Measurements from ENCODE around the gene P2RY1. TPM values are rescaled to one million over a fixed set of nuclear protein-coding genes. Genes with fewer than 3 reads are reported as not detected.
A peak's percentile ranks its signal among the peaks of the same experiment; 100 is the strongest.

P2RY1 gene
- total RNA-seq, 1 experiment from 2014 or later = 0.28 TPM

- BruUV-seq (replicated peaks) = no TSS peak
- no peaks in the 10 kb centered on the region for H3K4me1 Mint-ChIP-seq (ENCODE audit: insufficient read depth, unreplicated experiment)
- TF ChIP-seq CTCF (IDR thresholded peaks at IDR 0.05; ENCODE audit: unreplicated experiment) = no peak
- ChIA-PET CTCF (interaction anchor here (0.5 kb wide), 1 partner anchor 16 kb away, joined by 3 read pairs; no protein-coding TSS in a partner anchor), POLR2A (interaction anchor here (1.0 kb wide), 1 partner anchor 10 kb away, joined by 3 read pairs; no protein-coding TSS in a partner anchor)
- DNase-seq (ENCODE audit: unreplicated experiment) = peak; percentile 16
- no peaks in the 10 kb centered on the region for H3K36me3 Mint-ChIP-seq (ENCODE audit: insufficient read depth, unreplicated experiment)
- H3K27me3 Mint-ChIP-seq (ENCODE audit: insufficient read depth, unreplicated experiment) = no peaks in the 10 kb centered on the region
- no peak overlapping the region for H3K4me3 Mint-ChIP-seq (ENCODE audit: unreplicated experiment)
- no peak overlapping the region for H3K27ac Mint-ChIP-seq (ENCODE audit: low read depth, unreplicated experiment)
- H3K9me3 Mint-ChIP-seq (ENCODE audit: unreplicated experiment) = no peaks in the 10 kb centered on the region
- intact Hi-C loops (cut with micrococcal nuclease) = no loop called here
These were observed 22.2 kb downstream of the P2RY1 start for GRCh38 chr3:152857082-152857481.

GRCh38 chr3:152858170-152858800 lies 23.4 kb downstream of the P2RY1 start:
- peak overlapping the region; percentile 47 for H3K27ac Mint-ChIP-seq (ENCODE audit: low read depth, unreplicated experiment)
- no TSS peak for BruUV-seq (replicated peaks)
- no peaks in the 10 kb centered on the region for H3K27me3 Mint-ChIP-seq (ENCODE audit: insufficient read depth, unreplicated experiment)
- ChIA-PET CTCF (interaction anchor here (0.6 kb wide), 2 partner anchors 18 to 590 kb away, joined by 3 read pairs; no protein-coding TSS in a partner anchor), POLR2A (interaction anchor here (0.7 kb wide), 2 partner anchors 42 to 89 kb away, joined by 3 read pairs; no protein-coding TSS in a partner anchor)
- no peak for DNase-seq (ENCODE audit: unreplicated experiment)
- no peak for TF ChIP-seq CTCF (IDR thresholded peaks at IDR 0.05; ENCODE audit: unreplicated experiment)
- intact Hi-C loops (cut with micrococcal nuclease) = no loop called here
- no peaks in the 10 kb centered on the region for H3K36me3 Mint-ChIP-seq (ENCODE audit: insufficient read depth, unreplicated experiment)
- H3K4me3 Mint-ChIP-seq (ENCODE audit: unreplicated experiment) = no peak overlapping the region
- H3K9me3 Mint-ChIP-seq (ENCODE audit: unreplicated experiment) = no peaks in the 10 kb centered on the region
- no peaks in the 10 kb centered on the region for H3K4me1 Mint-ChIP-seq (ENCODE audit: insufficient read depth, unreplicated experiment)

- POLR2A ChIA-PET = no interaction called here
- CTCF ChIA-PET = no interaction called here
- intact Hi-C loops (cut with micrococcal nuclease) = no loop called here
- BruUV-seq (replicated peaks) = no TSS peak
- DNase-seq (ENCODE audit: unreplicated experiment) = no peak
- no peaks in the 10 kb centered on the region for H3K27me3 Mint-ChIP-seq (ENCODE audit: insufficient read depth, unreplicated experiment)
- no peaks in the 10 kb centered on the region for H3K9me3 Mint-ChIP-seq (ENCODE audit: unreplicated experiment)
- H3K4me1 Mint-ChIP-seq (ENCODE audit: insufficient read depth, unreplicated experiment) = no peaks in the 10 kb centered on the region
- TF ChIP-seq CTCF (IDR thresholded peaks at IDR 0.05; ENCODE audit: unreplicated experiment) = no peak
- no peak overlapping the region for H3K4me3 Mint-ChIP-seq (ENCODE audit: unreplicated experiment)
- H3K36me3 Mint-ChIP-seq (ENCODE audit: insufficient read depth, unreplicated experiment) = no peaks in the 10 kb centered on the region
- no peak overlapping the region for H3K27ac Mint-ChIP-seq (ENCODE audit: low read depth, unreplicated experiment)
These were observed 25.8 kb downstream of the P2RY1 start for GRCh38 chr3:152860736-152861135.

GRCh38 chr3:152865668-152866245 lies 30.8 kb downstream of the P2RY1 start:
- H3K27ac Mint-ChIP-seq (ENCODE audit: low read depth, unreplicated experiment) = no peak overlapping the region
- H3K9me3 Mint-ChIP-seq (ENCODE audit: unreplicated experiment) = no peaks in the 10 kb centered on the region
- peaks cover 8% of the 10 kb centered on the region for H3K4me1 Mint-ChIP-seq (ENCODE audit: insufficient read depth, unreplicated experiment)
- H3K27me3 Mint-ChIP-seq (ENCODE audit: insufficient read depth, unreplicated experiment) = no peaks in the 10 kb centered on the region
- no peak overlapping the region for H3K4me3 Mint-ChIP-seq (ENCODE audit: unreplicated experiment)
- intact Hi-C loops (cut with micrococcal nuclease) = no loop called here
- no peak for TF ChIP-seq CTCF (IDR thresholded peaks at IDR 0.05; ENCODE audit: unreplicated experiment)
- DNase-seq (ENCODE audit: unreplicated experiment) = peak; percentile 1
- CTCF ChIA-PET = no interaction called here
- H3K36me3 Mint-ChIP-seq (ENCODE audit: insufficient read depth, unreplicated experiment) = no peaks in the 10 kb centered on the region
- no TSS peak for BruUV-seq (replicated peaks)
- POLR2A ChIA-PET = interaction anchor here (1.1 kb wide), 1 partner anchor 36 kb away, joined by 3 read pairs; no protein-coding TSS in a partner anchor
